Measurements from ENCODE around the gene PARD3. TPM values are rescaled to one million over a fixed set of nuclear protein-coding genes. Genes with fewer than 3 reads are reported as not detected.

The PARD3 gene
- polyA plus RNA-seq, 3 donors, result 0.51 TPM; not detected in 2

DNA sequence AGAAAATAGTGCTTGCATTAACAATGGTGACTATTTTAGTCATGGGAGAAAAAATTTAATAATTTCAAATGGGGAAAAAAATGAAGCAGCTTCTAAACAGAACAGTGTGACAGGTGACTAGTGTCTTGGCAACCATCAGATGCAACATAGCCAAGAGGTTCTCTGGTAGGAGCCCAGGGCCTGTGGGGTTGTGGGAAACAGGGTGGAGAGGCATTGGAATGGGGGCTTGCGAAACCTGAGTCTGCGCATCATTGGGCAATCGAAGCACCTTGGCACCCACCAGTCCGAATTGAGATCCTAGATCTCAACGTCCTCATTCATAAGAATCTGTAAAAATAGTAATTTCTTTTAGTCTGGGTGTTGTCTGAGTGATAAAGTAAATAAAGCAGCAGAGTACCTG lies 19.2 kb upstream of the PARD3 start:
- H3K4me2 ChIP-seq (replicated peaks; ENCODE audit: extremely low read depth, low read length, poor library complexity, severe bottlenecking), result no peak overlapping the region
- Mint-ChIP-seq H3K4me3 (no peak overlapping the region), H3K36me3 (no peaks in the 10 kb centered on the region), H3K27ac (no peak overlapping the region), H3K4me1 (no peaks in the 10 kb centered on the region), H3K27me3 (ENCODE audit: low read depth in 3 of 3) (peaks cover 6 to 21% (median 6%) of the 10 kb centered on the region in 3 donors), H3K9me3 (peaks cover 0 to 8% (median 4%) of the 10 kb centered on the region in 7 donors)
- no peak overlapping the region for H3K4me3 ChIP-seq (replicated peaks in 1 of 3; ENCODE audit: low read depth in 2 of 3, low read length in 3 of 3)
- no peak overlapping the region for H2AFZ ChIP-seq (ENCODE audit: insufficient read depth, low read depth, low read length, poor library complexity, severe bottlenecking)
- H3K79me2 ChIP-seq (ENCODE audit: insufficient read depth, low read length), result no peaks in the 10 kb centered on the region
- peaks cover 0 to 6% of the 10 kb centered on the region in 2 donors for H3K27me3 ChIP-seq (ENCODE audit: control insufficient read depth in 2 of 2, insufficient read depth in 2 of 2, low read length in 2 of 2)
- H3K9ac ChIP-seq (ENCODE audit: insufficient read depth, low read length, poor library complexity, severe bottlenecking), result no peak overlapping the region
- DNase-seq, result no peak
- no peaks in the 10 kb centered on the region for H3K9me3 ChIP-seq (replicated peaks in 1 of 2; ENCODE audit: control insufficient read depth in 1 of 2, insufficient read depth in 1 of 2, low read length in 2 of 2)
- H3K27ac ChIP-seq (ENCODE audit: low read depth in 1 of 2, low read length in 2 of 2), result no peak overlapping the region
- H4K20me1 ChIP-seq (ENCODE audit: insufficient read depth, low read length), result no peaks in the 10 kb centered on the region
- TF ChIP-seq, protein P1, sequence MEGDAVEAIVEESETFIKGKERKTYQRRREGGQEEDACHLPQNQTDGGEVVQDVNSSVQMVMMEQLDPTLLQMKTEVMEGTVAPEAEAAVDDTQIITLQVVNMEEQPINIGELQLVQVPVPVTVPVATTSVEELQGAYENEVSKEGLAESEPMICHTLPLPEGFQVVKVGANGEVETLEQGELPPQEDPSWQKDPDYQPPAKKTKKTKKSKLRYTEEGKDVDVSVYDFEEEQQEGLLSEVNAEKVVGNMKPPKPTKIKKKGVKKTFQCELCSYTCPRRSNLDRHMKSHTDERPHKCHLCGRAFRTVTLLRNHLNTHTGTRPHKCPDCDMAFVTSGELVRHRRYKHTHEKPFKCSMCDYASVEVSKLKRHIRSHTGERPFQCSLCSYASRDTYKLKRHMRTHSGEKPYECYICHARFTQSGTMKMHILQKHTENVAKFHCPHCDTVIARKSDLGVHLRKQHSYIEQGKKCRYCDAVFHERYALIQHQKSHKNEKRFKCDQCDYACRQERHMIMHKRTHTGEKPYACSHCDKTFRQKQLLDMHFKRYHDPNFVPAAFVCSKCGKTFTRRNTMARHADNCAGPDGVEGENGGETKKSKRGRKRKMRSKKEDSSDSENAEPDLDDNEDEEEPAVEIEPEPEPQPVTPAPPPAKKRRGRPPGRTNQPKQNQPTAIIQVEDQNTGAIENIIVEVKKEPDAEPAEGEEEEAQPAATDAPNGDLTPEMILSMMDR (IDR thresholded peaks at IDR 0.05), result no peak
- no peaks in the 10 kb centered on the region for H3K4me1 ChIP-seq (ENCODE audit: control insufficient read depth in 1 of 2, insufficient read depth in 2 of 2, low read length in 2 of 2)
- intact Hi-C loops (cut with micrococcal nuclease), result no loop called here
- no peaks in the 10 kb centered on the region for H3K36me3 ChIP-seq (replicated peaks in 1 of 2; ENCODE audit: control insufficient read depth in 1 of 2, insufficient read depth in 2 of 2, low read length in 2 of 2)
- no CpG with 5 or more reads among the region's 5 CpGs for WGBS (ENCODE audit: insufficient coverage)

DNA sequence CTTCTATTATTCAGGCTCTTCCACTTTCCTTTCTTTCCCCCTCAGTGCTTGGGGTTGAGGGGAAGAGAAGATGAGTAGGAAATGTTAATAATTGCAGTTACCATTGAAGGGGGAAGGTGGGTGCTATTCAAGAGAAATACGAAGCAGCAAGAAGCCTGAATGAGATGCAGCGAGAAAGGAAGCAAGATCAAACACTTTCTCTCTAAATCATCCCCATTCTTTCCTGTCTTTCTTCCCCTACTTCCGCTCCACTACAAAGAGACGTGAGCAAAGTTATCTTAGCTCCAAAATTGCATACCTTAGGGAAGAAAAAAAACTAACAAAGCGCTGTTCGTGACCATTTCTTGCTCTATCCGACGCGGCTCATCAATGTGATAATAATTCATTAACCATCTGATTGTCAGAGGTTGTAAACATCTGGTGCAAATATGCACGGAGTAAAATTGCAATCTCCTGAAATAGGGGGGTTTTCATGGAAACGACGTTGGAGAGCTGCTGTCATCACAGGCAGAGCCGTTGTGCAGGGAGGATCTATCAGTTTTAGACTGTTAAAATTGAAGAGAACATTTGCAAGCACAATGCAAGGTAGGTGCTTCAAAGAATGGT lies 15.2 kb upstream of the PARD3 start:
- Histone ChIP-seq H3K27ac (ENCODE audit: low read depth in 1 of 2, low read length in 2 of 2) (no peak overlapping the region), H3K36me3 (replicated peaks in 1 of 2; ENCODE audit: control insufficient read depth in 1 of 2, insufficient read depth in 2 of 2, low read length in 2 of 2) (no peaks in the 10 kb centered on the region), H3K4me2 (replicated peaks; ENCODE audit: extremely low read depth, low read length, poor library complexity, severe bottlenecking) (no peak overlapping the region), H3K9ac (ENCODE audit: insufficient read depth, low read length, poor library complexity, severe bottlenecking) (no peak overlapping the region), H3K4me1 (ENCODE audit: control insufficient read depth in 1 of 2, insufficient read depth in 2 of 2, low read length in 2 of 2) (no peaks in the 10 kb centered on the region), H3K79me2 (ENCODE audit: insufficient read depth, low read length) (no peaks in the 10 kb centered on the region), H2AFZ (ENCODE audit: insufficient read depth, low read depth, low read length, poor library complexity, severe bottlenecking) (no peak overlapping the region), H3K4me3 (replicated peaks in 1 of 3; ENCODE audit: low read depth in 2 of 3, low read length in 3 of 3) (no peak overlapping the region), H3K27me3 (ENCODE audit: control insufficient read depth in 2 of 2, insufficient read depth in 2 of 2, low read length in 2 of 2) (peaks cover 0 to 6% of the 10 kb centered on the region in 2 donors), H4K20me1 (ENCODE audit: insufficient read depth, low read length) (no peaks in the 10 kb centered on the region), H3K9me3 (replicated peaks in 1 of 2; ENCODE audit: control insufficient read depth in 1 of 2, insufficient read depth in 1 of 2, low read length in 2 of 2) (no peaks in the 10 kb centered on the region)
- H3K4me1 Mint-ChIP-seq, result no peaks in the 10 kb centered on the region
- no peak for DNase-seq
- intact Hi-C loops (cut with micrococcal nuclease), result no loop called here
- peaks cover 4 to 17% (median 6%) of the 10 kb centered on the region in 3 donors for H3K27me3 Mint-ChIP-seq (ENCODE audit: low read depth in 3 of 3)
- TF ChIP-seq, protein P1 (IDR thresholded peaks at IDR 0.05), result no peak
- H3K4me3 Mint-ChIP-seq, result no peak overlapping the region
- H3K27ac Mint-ChIP-seq, result no peak overlapping the region
- peaks cover 2 to 8% (median 3%) of the 10 kb centered on the region in 7 donors for H3K9me3 Mint-ChIP-seq
- H3K36me3 Mint-ChIP-seq, result no peaks in the 10 kb centered on the region
- 16% methylated on average over 5 of the region's 13 CpGs for WGBS (ENCODE audit: insufficient coverage)

Data from CD14-positive monocyte (primary cell).